Measurements from ENCODE around the gene MPZL2.
"Not testable (repeated sequence)": the region's sequence is repeated elsewhere in the genome, so short reads cannot be mapped to it uniquely, and the experiment has no call there.

The MPZL2 gene

DNA sequence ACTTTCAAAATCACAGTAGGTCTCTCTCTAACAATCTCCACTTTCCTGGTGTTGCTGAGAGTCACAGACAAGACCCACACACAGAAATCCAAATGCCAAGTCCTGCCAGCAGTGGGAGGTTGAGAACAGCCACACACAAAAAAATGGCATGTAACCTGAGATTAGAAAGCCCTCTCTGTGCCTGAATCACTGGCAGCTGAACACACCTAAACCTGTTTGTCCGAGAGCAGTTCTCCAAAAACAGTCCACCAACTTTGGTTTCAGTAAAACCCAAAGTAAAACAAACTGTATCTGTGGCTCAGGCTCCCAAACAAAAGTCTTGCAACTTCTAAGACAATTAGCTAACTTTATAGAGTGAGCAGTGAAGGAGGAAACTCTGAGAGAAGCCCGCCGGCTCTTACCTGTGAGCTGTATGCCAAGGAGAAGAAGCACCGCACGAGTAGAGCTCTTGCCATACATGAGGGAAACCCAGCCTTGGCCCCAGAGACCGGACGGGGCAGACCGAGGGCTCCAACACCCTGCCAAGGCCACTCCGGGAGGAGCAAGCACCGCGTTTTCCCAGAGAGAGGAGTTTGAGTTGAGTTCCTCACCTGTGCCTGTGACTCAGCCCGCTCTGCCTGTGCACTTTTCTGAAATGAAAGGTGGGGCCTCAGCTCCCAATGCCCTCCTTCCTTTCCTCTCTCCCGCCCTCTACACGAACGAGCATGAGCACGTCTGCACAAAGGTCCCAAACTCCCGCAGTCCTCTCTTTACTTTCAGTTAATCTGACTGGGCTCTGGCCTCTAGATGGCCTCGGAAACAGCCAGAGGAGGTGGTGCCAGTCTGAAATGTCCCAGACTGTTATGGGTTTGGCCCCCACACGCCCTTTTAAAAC lies at the start of gene MPZL2:
Gene MPZL2, minus strand, starts transcription at position 603 of the 874 bp plus-strand sequence. Its CDS starts 144 bp downstream, at position 459.
- no peak for DNase-seq

DNA sequence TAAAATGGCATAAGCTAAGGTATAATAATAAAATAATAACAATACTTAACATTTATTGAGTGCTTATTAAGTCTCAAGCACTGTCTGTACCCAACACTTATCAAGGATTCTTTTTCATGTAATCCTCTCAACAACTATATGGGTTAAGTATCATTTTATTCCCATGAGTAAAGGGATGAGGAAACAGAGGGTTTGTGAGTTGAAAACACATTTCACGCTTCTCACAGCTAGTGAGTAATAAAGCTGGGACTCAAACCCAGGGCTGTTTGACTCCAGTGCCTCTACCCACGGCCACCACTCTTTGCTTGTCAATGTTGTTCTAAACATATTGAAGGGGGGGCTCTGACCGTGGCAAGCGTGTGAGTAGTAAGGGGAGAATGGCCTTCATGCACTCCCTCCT lies 49.1 kb upstream of the MPZL2 start:
- DNase-seq = no peak

DNA sequence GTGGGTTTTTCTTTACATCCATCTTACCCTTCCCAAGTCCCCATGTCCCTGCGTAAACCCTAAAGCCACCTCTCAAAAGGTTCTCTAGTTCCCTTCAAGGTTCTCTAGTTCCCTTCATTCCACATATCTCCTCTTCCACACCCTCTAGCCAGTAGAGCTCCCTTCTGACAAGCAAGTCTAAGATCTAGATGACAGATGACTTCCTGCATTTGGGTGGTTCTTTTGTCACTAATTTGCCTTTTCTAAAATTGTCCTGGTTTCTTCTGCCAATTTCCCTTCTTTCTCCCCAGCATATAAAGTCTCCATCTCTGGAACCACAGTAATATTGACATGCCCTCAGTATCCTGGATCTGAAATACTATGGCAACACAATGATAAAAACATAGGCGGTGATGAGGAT lies 48.2 kb upstream of the MPZL2 start:
- no peak for DNase-seq

GRCh38 chr11:118311518-118311917 lies 47.4 kb upstream of the MPZL2 start:
- no peak for DNase-seq

DNA sequence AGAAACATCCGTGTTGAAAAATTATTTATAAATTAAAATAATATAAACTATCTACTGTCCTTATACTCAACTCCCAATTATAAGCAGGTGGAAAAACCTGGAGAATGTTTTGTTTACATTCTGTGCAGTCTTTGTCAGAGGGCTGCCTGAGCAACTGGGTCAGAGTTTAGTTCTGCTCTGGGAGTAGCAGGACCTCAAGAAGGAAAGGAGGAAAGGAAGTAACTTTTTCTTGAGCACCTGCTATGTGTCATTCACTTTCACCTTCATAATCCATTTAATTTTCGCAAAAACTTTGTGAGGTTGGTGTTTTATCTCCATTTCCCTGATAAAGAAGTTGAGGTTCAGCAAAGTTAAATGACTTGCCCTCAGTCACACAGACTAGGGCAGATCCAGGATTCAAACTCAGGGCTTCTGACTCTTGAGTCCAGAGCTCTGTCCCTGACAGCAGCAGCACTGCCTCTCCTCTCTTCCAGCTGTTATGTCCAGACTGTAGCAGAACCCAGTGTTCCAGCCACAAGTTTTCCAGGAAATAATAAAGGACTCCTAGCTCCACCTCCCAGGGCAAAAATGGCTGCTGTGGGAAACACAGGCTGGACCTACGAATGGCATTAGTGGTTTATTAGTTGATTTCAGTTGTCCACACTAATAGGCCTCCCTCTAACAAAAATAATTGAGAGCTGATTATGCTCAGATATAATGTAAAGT lies 46.8 kb upstream of the MPZL2 start:
- DNase-seq = no peak

DNA sequence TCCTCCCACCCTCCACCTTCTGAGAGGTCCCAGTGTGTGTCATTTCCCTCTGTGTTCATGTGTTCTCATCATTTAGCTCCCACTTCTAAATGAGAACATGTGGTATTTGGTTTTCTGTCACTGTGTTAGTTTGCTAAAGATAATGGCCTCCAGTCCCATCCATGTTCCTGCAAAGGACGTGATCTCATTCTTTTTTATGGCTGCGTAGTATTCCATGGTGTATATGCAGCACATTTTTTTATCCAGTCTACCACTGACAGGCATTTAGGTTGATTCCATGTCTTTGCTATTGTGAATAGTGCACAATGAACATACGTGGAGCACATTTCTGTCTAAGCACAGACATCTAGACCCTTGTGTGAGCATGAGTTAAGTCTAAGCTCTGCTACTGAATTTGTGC lies 46.2 kb upstream of the MPZL2 start:
- no peak for DNase-seq

DNA sequence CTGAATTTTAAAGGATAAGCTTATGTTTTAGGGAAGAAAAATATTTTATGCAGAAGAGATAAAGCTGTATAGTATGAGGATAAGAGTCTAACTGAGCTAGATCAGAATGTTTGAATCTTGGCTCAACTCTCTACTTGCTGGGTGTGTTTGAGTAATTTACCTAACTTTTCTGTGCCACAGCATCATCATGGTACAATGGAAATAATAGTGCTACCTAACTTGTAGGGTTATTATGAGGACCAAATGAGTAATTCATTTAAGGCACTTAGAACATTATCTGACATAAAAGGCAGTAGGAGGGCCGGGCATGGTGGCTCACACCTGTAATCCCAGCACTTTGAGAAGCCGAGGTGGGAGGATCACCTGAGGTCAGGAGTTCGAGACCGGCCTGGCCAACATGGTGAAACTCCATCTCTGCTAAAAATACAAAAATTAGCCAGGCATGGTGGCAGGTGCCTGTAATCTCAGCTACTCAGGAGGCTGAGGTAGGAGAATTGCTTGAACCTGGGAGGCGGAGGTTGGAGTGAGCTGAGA lies 45.0 kb upstream of the MPZL2 start:
- DNase-seq = not testable (repeated sequence)

- no peak for DNase-seq
Measured at GRCh38 chr11:118306556-118306955, 42.5 kb upstream of the MPZL2 start.

GRCh38 chr11:118305726-118306125 lies 41.6 kb upstream of the MPZL2 start:
- no peak for DNase-seq

DNA sequence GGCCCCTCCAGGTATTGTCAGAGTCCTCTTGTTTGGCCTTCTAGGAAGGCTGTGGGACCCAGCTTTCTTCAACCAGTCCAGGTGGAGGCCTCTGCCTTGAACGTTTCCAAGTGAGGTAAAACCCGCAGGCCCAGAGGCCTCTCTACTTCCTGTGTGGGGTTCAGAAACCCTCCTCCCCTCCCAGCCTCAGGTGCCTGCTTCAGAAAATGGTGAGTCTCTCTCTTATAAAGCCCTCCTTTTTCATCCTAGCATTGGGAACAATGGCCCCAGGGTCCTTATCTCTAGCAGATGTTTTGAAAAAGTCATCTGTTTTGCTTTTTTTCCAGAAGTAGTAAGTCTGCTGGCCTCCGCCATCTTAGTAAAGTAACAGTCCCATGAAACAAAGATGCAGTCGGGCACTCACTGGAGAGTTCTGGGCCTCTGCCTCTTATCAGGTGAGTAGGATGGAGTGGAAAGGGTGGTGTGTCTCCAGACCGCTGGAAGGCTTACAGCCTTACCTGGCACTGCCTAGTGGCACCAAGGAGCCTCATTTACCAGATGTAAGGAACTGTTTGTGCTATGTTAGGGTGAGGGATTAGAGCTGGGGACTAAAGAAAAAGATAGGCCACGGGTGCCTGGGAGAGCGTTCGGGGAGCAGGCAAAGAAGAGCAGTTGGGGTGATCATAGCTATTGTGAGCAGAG lies 40.6 kb upstream of the MPZL2 start, which contains the start of gene CD3E:
Gene CD3E, plus strand, starts transcription at position 163 of the 681 bp plus-strand sequence. Its CDS starts 223 bp downstream, at position 386.
- no peak for DNase-seq

DNA sequence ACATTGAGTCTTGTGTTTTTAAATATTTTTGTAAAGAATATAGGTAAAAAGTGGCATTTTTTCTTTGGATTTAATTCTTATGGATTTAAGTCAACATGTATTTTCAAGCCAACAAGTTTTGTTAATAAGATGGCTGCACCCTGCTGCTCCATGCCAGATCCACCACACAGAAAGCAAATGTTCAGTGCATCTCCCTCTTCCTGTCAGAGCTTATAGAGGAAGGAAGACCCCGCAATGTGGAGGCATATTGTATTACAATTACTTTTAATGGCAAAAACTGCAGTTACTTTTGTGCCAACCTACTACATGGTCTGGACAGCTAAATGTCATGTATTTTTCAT lies 40.1 kb upstream of the MPZL2 start:
- no peak for DNase-seq

DNA sequence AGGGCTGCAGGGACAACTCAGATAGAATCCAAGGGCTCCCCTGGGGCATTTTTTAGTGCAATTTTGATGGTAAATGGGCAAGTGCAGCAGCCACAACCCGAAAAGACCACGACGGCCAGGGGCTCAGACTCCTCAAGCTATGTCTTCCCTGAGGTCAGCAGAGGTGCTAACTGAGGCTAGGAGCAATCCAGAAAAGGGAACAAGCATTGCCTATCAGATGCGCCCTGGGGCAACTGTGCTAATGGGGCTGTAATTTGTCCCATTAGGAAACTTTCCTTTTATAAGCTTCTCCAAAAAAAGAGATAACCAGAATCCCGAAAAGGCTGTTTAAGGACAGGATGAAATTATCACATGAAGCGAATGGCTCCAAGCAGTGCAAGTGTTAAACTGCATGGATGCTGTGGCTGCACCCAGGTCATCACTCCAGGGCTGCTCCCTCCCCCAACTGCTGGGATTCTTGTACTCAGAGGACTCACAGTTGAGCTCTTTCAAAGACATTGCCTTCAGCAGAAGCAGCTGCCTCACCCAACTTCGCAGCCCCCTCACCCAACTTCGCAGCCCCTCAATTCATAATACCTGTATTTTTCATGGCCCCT lies 37.6 kb upstream of the MPZL2 start:
- no peak for DNase-seq

DNA sequence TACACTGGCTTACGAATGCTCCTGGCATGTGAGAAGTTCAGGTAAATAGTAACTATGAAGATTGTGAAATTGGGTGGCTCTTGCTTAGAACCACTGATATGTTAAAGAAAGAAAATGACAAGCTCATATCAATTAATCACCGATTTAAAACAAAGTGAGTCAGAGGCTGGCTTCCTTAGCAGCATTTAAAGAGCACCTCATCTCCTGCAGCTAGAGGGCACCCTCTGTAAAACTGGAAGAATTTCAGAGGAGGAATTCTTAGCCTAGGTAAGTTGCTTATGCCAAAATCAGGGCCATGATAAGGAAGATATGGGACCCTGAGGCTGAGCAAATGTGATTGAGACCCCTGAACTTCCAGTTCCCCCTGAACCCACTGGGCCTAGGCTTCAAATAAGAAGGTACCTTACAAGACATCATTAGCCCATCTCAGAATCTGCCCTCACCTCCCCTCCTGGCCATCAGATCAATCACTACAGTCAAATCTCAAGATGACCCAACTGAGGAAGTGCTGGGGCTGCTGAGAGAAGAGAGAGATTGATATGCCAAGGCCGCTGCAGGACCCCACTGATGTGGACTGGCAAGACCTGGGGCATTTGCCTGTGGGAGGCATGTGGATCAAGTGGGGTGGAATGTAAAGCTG lies 31.8 kb upstream of the MPZL2 start:
- no peak for DNase-seq

DNA sequence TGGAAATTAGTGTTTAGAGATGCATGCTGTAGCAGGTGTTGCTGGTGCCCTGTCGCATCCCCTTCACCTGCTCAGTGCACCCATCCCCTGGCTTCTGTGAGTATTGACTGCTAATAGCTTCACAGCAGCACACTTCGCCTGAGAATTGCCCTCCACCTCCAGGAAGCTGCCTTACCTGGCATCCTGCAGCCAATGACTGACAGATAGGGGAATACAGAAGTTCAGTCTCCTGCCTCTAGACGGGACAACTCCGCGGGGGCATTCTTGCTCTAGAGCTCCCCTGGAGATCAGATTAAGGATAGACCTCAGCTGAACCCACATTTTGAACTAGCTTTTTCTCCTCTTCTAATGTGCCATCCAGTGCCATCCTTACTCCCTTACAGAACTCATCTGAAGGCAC lies 31.1 kb upstream of the MPZL2 start:
- DNase-seq = no peak

DNA sequence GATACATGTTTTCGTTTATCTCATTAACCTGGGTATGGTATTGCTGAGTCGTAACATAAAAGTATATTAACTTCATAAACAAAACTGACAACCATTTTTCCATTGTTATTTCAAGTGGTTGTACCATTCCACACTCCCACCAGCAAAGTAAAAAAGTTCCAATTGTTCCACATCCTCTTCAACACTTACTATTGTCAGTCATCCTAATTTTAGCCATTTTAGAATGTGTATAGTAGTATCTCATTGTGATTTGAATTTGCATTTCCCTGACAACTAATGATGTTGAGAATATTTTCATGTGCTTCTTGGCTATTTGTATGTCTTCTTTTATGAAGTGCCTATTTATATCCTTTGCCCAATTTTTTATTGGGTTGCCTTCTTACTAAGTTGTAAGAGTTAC lies 30.0 kb upstream of the MPZL2 start:
- no peak for DNase-seq

GRCh38 chr11:118291477-118292135 lies 27.5 kb upstream of the MPZL2 start:
- no peak for DNase-seq

DNA sequence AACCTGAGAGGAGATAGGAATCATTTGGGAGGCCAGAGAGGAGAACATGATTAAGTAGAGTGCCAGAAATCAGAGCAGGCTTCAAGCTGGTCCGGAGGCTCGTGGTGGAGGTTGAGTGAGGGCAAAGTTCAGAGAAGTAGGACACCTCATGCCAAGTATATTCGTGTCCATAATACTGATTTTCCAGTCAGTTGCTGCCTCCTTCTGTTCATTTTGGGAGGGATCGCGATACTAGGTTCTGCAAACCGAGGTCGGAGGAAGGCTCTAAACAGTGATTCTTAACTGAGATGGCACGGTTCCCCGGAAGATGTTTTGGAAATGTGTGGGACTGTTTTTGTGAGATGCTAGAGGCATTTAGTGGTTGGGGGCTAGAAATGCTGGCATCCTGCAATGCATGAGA lies 26.8 kb upstream of the MPZL2 start:
- DNase-seq = no peak

DNA sequence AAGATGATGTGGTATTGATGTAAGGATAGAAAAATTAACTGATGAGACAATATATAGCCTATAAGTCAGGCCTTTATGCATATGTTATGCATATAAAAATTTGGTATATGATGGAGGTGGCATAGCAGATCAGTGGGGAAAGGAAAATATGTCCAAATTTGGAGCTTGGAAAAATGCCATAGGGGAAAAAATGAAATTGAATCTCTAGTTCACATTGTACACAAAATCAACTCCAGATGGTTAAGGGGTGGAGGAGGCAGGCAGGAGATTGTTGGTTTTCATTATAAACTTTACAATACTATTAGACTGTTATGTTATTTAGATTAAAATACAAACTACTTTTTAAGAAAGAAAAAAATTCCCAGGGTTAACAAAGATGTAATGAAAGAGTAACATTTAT lies 25.3 kb upstream of the MPZL2 start:
- DNase-seq = no peak

DNA sequence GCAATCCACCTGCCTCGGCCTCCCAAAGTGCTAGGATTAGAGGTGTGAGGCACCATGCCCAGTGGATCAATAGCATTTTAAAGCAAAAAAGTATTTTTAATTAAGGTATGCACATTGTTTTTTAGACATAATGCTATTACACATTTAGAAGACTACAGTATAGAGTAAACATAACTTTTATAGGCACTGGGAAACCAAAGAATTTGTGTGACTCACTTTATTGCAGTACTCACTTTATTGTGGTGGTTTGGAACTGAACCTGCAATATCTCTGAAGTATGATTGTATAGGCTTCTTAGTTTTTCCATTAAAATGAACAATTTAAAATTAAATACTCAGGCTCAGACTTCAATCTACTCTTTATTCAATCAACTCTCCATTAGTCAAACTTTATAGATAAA lies 22.9 kb upstream of the MPZL2 start:
- DNase-seq = no peak

DNA sequence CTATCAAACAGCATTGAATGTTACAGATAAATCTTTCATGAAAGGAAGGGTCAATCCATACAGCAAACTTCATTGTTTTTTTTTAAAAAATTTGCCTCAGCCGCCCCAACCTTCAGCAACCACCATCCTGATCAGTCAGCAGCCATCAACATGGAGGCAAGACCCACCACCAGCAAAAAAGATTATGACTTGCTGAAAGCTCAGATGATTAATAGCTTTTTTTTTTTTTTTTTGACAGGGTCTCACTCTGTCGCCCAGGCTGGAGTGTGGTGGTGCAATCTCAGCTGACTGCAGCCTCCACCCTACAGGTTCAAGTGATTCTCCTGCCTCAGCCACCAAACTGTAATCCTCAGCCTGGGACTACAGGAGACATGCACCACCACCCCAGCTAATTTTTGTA lies 22.4 kb upstream of the MPZL2 start:
- DNase-seq = no peak

DNA sequence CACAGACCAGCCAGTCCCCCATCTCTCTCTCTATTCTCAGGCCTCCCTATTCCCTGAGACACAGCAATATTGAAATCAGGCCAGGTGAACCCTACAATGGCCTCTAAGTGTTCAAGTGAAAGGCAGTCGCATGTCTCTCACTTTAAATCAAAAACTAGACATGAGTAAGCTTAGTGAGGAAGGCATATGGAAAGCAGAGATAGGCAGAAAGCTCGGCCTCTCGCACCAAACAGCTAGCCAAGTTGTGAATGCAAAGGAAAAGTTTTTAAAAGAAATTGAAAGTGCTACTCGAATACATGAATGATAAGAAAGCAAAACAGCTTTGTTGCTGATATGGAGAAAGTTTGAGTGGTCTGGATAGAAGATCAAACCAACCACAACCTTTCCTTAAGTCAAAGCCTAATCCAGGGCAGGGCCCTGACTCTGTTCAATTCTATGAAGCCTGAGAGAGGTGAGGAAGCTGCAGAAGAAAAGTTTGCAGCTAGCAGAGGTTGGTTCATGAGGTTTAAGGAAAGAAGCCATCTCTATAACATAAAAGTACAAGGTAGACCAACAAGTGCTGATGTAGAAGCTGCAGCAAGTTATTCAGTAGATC lies 19.8 kb upstream of the MPZL2 start:
- DNase-seq = no peak

Data from SHP77 (cell line).